Measurements from ENCODE around the gene SLC6A2. TPM values are rescaled to one million over a fixed set of nuclear protein-coding genes. Genes with fewer than 3 reads are reported as not detected.

The SLC6A2 gene
- total RNA-seq, 1 donor from 2014 or later = not detected

DNA sequence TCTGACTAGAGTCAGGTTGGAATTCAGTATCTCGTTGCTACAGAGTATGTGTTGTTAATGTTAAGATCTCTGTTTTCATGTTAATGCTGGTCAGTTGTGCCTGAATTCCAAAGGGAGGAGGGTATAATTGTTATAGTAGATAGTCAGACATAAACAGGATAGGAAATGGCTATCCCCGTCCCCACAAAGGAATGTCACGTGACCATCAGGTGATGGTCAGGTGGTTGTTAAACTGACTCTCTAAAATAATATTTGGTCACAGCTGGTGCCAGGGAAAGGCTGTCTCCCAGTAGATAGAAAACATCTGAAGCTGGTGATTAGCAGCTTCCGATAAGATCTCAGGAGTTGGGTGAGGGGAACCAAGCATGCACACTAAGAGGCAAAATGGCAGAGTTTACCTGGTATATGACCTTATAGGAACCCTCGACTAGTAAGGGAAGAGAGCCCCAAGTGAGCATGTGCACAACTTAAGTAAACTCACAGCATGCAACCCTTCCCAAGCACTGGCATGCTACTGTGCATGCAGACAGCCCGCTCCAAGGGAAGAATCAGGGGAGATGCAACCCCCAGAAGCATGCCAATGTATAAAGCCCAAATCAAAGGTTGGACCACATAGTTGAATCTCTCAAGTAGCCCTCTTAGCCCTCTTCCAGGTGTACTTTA lies 27.4 kb upstream of the SLC6A2 start:
- TF ChIP-seq, protein P1, sequence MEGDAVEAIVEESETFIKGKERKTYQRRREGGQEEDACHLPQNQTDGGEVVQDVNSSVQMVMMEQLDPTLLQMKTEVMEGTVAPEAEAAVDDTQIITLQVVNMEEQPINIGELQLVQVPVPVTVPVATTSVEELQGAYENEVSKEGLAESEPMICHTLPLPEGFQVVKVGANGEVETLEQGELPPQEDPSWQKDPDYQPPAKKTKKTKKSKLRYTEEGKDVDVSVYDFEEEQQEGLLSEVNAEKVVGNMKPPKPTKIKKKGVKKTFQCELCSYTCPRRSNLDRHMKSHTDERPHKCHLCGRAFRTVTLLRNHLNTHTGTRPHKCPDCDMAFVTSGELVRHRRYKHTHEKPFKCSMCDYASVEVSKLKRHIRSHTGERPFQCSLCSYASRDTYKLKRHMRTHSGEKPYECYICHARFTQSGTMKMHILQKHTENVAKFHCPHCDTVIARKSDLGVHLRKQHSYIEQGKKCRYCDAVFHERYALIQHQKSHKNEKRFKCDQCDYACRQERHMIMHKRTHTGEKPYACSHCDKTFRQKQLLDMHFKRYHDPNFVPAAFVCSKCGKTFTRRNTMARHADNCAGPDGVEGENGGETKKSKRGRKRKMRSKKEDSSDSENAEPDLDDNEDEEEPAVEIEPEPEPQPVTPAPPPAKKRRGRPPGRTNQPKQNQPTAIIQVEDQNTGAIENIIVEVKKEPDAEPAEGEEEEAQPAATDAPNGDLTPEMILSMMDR (IDR thresholded peaks at IDR 0.05; ENCODE audit: partially characterized antibody, unreplicated experiment) = no peak
- Mint-ChIP-seq H3K27ac (ENCODE audit: unreplicated experiment) (no peak overlapping the region), H3K27me3 (ENCODE audit: unreplicated experiment) (no peaks in the 10 kb centered on the region), H3K4me3 (ENCODE audit: unreplicated experiment) (no peak overlapping the region), H3K36me3 (ENCODE audit: unreplicated experiment) (no peaks in the 10 kb centered on the region), H3K9me3 (ENCODE audit: unreplicated experiment) (peaks cover 4% of the 10 kb centered on the region), H3K4me1 (ENCODE audit: low read depth, unreplicated experiment) (no peaks in the 10 kb centered on the region)
- no peak for DNase-seq

DNA sequence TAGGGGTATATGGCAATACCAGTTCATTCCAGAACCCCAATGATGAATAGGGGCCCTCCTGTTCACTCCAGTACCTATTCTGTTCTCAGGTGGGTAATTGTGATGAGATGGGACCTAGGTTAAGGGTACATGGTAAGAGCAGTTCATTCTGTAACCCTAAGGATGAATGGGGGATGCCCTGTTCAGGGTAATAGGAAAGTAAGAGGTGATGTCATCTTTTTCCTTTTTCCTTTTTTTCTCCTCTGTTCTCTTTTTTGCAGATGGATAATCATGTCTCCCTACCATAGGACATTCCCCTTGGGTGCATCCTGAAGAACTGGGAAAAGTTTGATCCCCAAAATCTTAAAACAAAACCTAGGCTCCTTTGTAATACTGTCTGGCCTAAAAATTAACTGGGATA lies 25.0 kb upstream of the SLC6A2 start:
- DNase-seq = no peak
- H3K4me3 Mint-ChIP-seq (ENCODE audit: unreplicated experiment) = no peak overlapping the region
- H3K27me3 Mint-ChIP-seq (ENCODE audit: unreplicated experiment) = no peaks in the 10 kb centered on the region
- H3K36me3 Mint-ChIP-seq (ENCODE audit: unreplicated experiment) = no peaks in the 10 kb centered on the region
- H3K4me1 Mint-ChIP-seq (ENCODE audit: low read depth, unreplicated experiment) = no peaks in the 10 kb centered on the region
- no peak overlapping the region for H3K27ac Mint-ChIP-seq (ENCODE audit: unreplicated experiment)
- peaks cover 4% of the 10 kb centered on the region for H3K9me3 Mint-ChIP-seq (ENCODE audit: unreplicated experiment)
- TF ChIP-seq, protein P1 (IDR thresholded peaks at IDR 0.05; ENCODE audit: partially characterized antibody, unreplicated experiment) = no peak

DNA sequence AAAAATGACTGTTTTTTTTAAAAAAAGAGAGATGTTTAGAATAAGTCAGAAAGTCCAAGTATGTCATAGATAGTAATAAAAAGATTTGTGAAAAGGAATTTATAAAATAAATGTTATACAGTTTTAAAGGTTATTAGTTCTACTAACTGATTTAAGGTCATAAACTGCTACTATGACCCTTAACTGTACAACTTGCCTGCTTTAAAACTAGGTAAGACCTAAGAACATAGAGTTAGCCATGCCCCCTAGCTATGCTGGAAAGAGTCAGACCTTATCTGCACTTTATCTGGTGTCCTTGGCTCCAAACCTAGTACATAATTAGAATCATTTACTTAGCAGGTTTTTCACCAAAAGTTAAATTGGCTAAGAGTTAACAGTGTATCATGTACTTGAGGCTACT lies 23.5 kb upstream of the SLC6A2 start:
- TF ChIP-seq, protein P1 (IDR thresholded peaks at IDR 0.05; ENCODE audit: partially characterized antibody, unreplicated experiment) = no peak
- H3K27ac Mint-ChIP-seq (ENCODE audit: unreplicated experiment) = no peak overlapping the region
- H3K4me3 Mint-ChIP-seq (ENCODE audit: unreplicated experiment) = no peak overlapping the region
- no peaks in the 10 kb centered on the region for H3K27me3 Mint-ChIP-seq (ENCODE audit: unreplicated experiment)
- DNase-seq = no peak
- H3K9me3 Mint-ChIP-seq (ENCODE audit: unreplicated experiment) = peaks cover 4% of the 10 kb centered on the region
- no peaks in the 10 kb centered on the region for H3K4me1 Mint-ChIP-seq (ENCODE audit: low read depth, unreplicated experiment)
- no peaks in the 10 kb centered on the region for H3K36me3 Mint-ChIP-seq (ENCODE audit: unreplicated experiment)

DNA sequence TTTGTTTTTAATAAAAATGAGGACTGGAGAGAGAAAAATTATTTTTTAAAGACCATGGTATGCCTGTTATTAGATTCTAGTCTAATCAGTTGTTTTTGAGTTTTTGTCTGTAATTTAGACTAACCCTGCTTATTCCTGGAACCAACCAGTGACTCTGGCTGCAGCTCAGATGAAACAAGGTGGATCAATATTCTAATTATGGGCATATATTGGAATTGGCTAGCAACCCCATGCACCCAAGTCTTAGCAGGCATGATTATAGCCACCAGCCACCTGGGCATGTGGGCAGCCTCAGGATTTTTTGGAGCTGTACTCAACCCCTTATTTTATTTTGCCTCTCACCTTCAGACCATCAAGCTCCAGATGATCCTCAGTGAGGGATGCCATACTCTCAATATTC lies 21.6 kb upstream of the SLC6A2 start:
- no peak for DNase-seq
- Mint-ChIP-seq H3K9me3 (ENCODE audit: unreplicated experiment) (peaks cover 3% of the 10 kb centered on the region), H3K27ac (ENCODE audit: unreplicated experiment) (no peak overlapping the region), H3K27me3 (ENCODE audit: unreplicated experiment) (no peaks in the 10 kb centered on the region), H3K4me3 (ENCODE audit: unreplicated experiment) (no peak overlapping the region), H3K4me1 (ENCODE audit: low read depth, unreplicated experiment) (no peaks in the 10 kb centered on the region), H3K36me3 (ENCODE audit: unreplicated experiment) (no peaks in the 10 kb centered on the region)
- TF ChIP-seq, protein P1 (IDR thresholded peaks at IDR 0.05; ENCODE audit: partially characterized antibody, unreplicated experiment) = no peak

DNA sequence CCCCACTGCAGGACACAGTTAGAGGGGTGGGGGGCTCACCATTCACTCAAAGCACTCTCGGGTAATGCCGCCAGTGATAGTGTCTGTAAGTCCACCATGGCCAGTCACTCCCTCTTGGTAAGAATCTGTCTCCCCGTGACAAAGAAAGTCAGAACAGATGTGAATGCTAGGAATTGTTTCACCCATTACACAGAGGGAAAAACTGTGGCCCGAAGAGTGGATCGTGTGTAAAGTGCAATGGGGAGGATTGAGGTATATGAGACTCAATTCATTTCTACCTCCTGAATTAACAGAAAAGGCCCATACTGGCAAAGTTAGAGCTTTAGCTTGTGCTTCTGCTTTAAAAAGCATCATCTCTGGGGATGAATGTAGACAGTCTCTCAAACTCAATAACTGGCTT lies 17.5 kb upstream of the SLC6A2 start:
- H3K27ac Mint-ChIP-seq (ENCODE audit: unreplicated experiment) = no peak overlapping the region
- no peaks in the 10 kb centered on the region for H3K27me3 Mint-ChIP-seq (ENCODE audit: unreplicated experiment)
- no peaks in the 10 kb centered on the region for H3K36me3 Mint-ChIP-seq (ENCODE audit: unreplicated experiment)
- no peaks in the 10 kb centered on the region for H3K9me3 Mint-ChIP-seq (ENCODE audit: unreplicated experiment)
- no peak for DNase-seq
- no peaks in the 10 kb centered on the region for H3K4me1 Mint-ChIP-seq (ENCODE audit: low read depth, unreplicated experiment)
- no peak overlapping the region for H3K4me3 Mint-ChIP-seq (ENCODE audit: unreplicated experiment)
- TF ChIP-seq, protein P1 (IDR thresholded peaks at IDR 0.05; ENCODE audit: partially characterized antibody, unreplicated experiment) = no peak
